ENCODE data around the gene ADAM8.

DNA sequence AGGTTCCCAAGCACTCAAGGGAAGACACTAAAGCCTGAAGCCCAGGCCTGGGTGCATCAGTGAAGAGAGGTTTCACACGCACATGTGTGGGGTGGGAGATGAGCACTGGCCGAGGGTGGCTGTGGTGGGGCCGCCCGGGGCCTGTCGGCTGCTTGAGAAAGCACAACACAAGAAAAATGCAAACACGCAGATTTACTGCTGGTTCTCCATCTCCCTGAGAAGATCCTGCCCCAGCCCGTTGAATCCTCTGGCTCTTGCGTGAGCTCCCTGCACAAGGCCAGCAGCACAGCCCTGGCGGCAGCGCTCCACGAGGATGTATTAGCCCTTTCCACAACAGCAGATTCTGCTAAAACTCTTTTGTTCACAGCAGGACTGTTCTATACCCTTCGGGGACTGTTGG, 38.2 kb upstream of the ADAM8 start:
- TF ChIP-seq CTCF (IDR thresholded peaks at IDR 0.05; ENCODE audit: poor library complexity, severe bottlenecking) (no peak), EZH2 (IDR thresholded peaks at IDR 0.05; ENCODE audit: borderline replicate concordance, insufficient read depth, low read length, poor library complexity, severe bottlenecking) (no peak)
